AG09309 (cell line): ENCODE data around the gene MAST4.

Source experiments
- DNase-seq: peaks from one replicate; pipeline ENCODE4 v3.0.0-alpha.2; 2010; ENCODE audit warnings: low read depth
- H3K4me3 ChIP-seq: 2 replicates; pipeline ENCODE4 v1.5.1; 2011; ENCODE audit warnings: mild to moderate bottlenecking, low read depth, low read length, moderate library complexity; ENCODE audit not compliant: control insufficient read depth
- CTCF ChIP-seq: IDR thresholded peaks from 2 replicates; pipeline ENCODE4 v1.5.1; 2011; ENCODE audit warnings: mild to moderate bottlenecking, low read depth, low read length, inconsistent platforms; ENCODE audit not compliant: insufficient read depth, control insufficient read depth; ENCODE audit errors: missing control alignments

MAST4 gene

GRCh38 chr5:66595756-66596635, at the start of gene MAST4:
Gene MAST4, plus strand, starts transcription at chr5:66596393. Its CDS starts 263 bp downstream, at chr5:66596656.
- peak within 1 kb of the TSS; percentile 34 for H3K4me3 ChIP-seq
- DNase-seq = peak; percentile 39
- TF ChIP-seq CTCF = no peak

GRCh38 chr5:66546541-66546940, 49.7 kb upstream of the MAST4 start:
- TF ChIP-seq CTCF = no peak
- no peak overlapping the region for H3K4me3 ChIP-seq
- DNase-seq = no peak

DNA sequence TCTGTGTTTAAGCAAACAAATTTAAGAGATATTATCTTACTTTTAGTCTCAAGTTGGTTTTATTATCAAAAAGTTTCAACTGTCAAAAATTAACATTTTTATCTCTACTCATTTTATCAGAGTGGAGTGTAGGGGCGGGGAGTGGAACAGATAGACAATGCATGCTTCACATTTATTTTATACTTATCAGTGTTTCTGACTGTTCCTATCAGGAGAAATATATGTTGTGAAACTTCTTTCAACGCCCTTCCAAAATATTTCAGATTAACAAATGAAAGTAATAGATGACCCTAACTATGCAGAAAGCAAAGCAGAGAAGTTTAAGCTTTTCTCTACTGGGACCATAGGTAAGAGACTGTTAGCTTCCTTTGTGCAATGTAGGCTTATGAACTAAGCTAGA, 44.9 kb upstream of the MAST4 start:
- TF ChIP-seq CTCF = no peak
- no peak for DNase-seq

DNA sequence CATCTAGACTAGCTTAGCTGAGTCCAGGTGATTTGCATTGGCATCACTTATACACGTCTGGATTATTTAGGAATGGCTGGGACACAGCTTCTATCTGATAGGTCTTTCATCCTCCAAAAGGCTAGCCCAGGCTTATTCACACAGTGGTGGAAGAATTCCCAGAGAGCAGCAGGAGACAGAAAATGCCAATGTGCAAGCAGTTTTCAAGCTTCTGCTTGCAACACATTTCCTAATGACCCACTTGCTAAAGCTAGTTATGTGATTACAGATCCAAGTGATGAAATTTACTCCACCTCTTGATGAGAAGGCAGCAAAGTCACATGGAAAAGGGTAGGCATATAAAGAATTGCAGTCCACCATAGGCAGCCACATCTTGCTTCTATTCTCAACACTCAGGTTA, 44.2 kb upstream of the MAST4 start:
- TF ChIP-seq CTCF = no peak

More for the DNA sequence above, 44.9 kb upstream of the MAST4 start:
- no peak overlapping the region for H3K4me3 ChIP-seq

DNA sequence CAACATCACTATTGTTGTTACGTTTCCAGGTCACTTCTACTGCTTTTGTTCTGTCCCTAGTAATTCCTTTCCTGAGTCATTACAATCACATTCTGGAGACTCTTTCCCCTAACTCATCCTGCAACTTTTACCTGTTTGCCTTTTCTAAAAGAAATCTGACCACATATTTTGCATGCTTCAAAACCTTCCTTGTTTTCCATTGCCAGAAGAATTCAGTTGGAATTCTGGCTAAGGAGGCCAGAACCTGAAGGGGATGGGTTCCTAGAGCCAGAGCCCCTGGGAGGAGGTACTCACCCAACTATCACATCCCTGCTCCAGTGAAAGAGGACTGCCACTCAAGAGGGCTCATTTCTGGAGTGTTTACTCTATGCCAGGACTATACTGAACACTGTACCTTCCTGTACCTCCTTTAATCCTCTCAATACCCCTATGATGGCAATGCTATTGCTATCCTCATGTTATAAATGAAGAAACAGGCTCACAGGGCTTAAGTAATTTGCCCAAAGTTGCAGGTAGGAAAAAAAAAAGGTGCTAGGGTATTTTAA, 42.8 kb upstream of the MAST4 start:
- no peak for DNase-seq
- no peak for TF ChIP-seq CTCF
- no peak overlapping the region for H3K4me3 ChIP-seq

More for the DNA sequence above, 44.2 kb upstream of the MAST4 start:
- DNase-seq = no peak
- H3K4me3 ChIP-seq = no peak overlapping the region

- no peak overlapping the region for H3K4me3 ChIP-seq
- no peak for TF ChIP-seq CTCF
- DNase-seq = no peak
These were observed 42.1 kb upstream of the MAST4 start for GRCh38 chr5:66553916-66554575.
